ENCODE data around the gene GPC2.

- no peak for TF ChIP-seq CTCF (IDR thresholded peaks at IDR 0.05)
- no peak for TF ChIP-seq POLR2AphosphoS5 (IDR thresholded peaks at IDR 0.05)
- no peak for TF ChIP-seq POLR2A (IDR thresholded peaks at IDR 0.05)
These were observed 20.7 kb downstream of the GPC2 start for GRCh38 chr7:100156331-100157068.

Data from gastroesophageal sphincter (tissue), 3 donors.